ENCODE measurements around the gene ABCA8. TPM values are rescaled to one million over a fixed set of nuclear protein-coding genes. Genes with fewer than 3 reads are reported as not detected.

The ABCA8 gene
- total RNA-seq, 2 donors from 2014 or later: 42.0 to 62.2 TPM

DNA sequence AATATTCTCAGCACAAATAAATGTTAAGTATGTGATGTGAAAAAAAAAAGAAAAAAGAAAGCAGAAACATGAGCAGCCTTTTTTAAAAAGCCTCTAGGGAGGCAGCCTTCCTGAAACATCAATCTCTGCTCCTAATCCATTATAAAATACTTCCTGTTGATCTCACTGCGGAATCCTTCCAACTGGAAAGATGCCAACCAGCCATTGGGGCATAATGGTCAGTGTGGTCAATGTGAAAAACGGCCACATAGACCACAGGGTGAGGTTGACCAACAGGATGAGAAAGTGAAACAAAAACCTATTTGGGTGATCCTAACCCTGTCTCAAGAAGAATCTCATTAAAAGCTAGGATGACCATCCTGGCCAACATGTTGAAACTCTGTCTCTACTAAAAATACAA is 26.1 kb upstream of the ABCA8 start:
- H3K27ac ChIP-seq: no peak overlapping the region
- DNase-seq (ENCODE audit: low spot score): no peak

DNA sequence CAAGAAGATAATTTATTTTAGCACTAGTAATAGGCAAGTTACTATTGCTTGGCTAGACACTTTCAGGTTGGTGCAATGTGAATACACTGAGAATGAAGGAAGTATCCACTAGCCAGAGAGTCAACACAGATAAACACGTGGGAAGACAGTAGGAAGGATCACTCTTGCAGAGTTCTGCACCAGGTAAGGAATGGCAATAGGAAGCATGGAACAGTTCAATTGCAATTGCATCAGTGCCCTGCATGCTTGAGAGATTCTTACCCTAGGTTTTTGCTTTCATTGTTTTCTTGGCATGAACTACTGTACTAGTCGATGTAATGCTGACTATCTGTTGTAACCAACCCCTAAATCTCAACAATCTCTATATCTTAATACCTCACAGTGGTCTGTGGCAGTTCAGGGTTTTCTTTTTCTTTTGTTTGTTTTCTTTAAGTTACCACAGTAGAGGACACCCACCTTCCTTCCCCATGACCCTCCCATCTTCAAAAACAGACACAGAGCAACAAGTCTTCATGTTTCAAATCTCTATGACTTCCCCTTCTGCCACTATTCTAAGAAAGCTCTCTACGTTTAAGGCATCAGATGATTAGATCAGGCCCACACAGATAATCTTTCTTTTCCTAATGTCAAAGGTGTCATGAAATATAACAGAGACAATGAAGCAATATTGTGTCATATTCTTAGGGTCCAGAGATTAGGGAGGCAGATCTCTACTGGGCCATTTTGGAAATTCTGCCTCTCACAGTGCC is 18.1 kb upstream of the ABCA8 start:
- no peak for DNase-seq (ENCODE audit: low spot score)
- ATAC-seq (ENCODE audit: insufficient number of reproducible peaks, low FRiP score, low read depth): no peak
- H3K4me1 ChIP-seq (ENCODE audit: control insufficient read depth in 1 of 2, low read depth in 2 of 2): no peaks in the 10 kb centered on the region
- no peaks in the 10 kb centered on the region for H3K9me3 ChIP-seq
- TF ChIP-seq, protein P1, sequence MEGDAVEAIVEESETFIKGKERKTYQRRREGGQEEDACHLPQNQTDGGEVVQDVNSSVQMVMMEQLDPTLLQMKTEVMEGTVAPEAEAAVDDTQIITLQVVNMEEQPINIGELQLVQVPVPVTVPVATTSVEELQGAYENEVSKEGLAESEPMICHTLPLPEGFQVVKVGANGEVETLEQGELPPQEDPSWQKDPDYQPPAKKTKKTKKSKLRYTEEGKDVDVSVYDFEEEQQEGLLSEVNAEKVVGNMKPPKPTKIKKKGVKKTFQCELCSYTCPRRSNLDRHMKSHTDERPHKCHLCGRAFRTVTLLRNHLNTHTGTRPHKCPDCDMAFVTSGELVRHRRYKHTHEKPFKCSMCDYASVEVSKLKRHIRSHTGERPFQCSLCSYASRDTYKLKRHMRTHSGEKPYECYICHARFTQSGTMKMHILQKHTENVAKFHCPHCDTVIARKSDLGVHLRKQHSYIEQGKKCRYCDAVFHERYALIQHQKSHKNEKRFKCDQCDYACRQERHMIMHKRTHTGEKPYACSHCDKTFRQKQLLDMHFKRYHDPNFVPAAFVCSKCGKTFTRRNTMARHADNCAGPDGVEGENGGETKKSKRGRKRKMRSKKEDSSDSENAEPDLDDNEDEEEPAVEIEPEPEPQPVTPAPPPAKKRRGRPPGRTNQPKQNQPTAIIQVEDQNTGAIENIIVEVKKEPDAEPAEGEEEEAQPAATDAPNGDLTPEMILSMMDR (IDR thresholded peaks at IDR 0.05): no peak
- no peaks in the 10 kb centered on the region for H3K36me3 ChIP-seq
- H3K4me3 ChIP-seq: no peak overlapping the region
- no peak overlapping the region for H3K27ac ChIP-seq
- no peaks in the 10 kb centered on the region for H3K27me3 ChIP-seq (replicated peaks; ENCODE audit: insufficient read depth)

More for the DNA sequence above, 26.1 kb upstream of the ABCA8 start:
- H3K9me3 ChIP-seq: no peaks in the 10 kb centered on the region
- H3K4me1 ChIP-seq (ENCODE audit: control insufficient read depth in 1 of 2, low read depth in 2 of 2): peaks cover 4 to 7% of the 10 kb centered on the region in 2 donors
- H3K4me3 ChIP-seq: peak overlapping the region; percentile 22
- no peaks in the 10 kb centered on the region for H3K36me3 ChIP-seq
- H3K27me3 ChIP-seq (replicated peaks; ENCODE audit: insufficient read depth): no peaks in the 10 kb centered on the region
- TF ChIP-seq, protein P1 (IDR thresholded peaks at IDR 0.05): no peak
- no peak for ATAC-seq (ENCODE audit: insufficient number of reproducible peaks, low FRiP score, low read depth)

DNA sequence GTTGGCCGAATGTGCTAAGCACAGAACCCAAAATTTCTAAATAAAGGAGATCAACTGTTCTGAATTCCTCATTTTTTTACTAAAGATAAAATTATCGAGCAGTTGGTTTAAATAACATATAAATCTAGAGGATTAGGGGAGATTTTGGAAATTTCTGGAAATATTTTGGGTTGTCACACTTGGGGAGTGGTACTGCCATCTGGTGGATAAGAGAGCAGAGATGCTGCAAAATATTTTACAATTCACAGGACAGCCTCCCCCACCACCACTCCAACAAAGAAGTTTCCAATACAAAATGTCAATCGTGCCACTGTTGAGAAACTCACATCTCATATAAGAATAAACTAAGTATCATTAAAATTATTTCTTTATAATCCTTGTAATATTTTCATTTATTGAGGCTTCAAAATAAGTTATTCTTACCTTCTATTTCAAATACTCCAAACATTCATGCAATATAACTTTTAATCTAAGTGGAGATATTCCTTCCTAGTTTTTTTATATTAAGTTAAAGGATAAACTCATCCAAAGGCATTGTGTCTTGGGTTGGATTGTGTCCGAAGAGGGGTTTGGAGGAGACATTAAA is 17.0 kb upstream of the ABCA8 start:
- H3K27me3 ChIP-seq (replicated peaks; ENCODE audit: insufficient read depth): no peaks in the 10 kb centered on the region
- no peak overlapping the region for H3K4me3 ChIP-seq
- TF ChIP-seq, protein P1 (IDR thresholded peaks at IDR 0.05): peak; percentile 36
- no peak for DNase-seq (ENCODE audit: low spot score)
- no peaks in the 10 kb centered on the region for H3K4me1 ChIP-seq (ENCODE audit: control insufficient read depth in 1 of 2, low read depth in 2 of 2)
- H3K27ac ChIP-seq: no peak overlapping the region
- no peak for ATAC-seq (ENCODE audit: insufficient number of reproducible peaks, low FRiP score, low read depth)
- H3K9me3 ChIP-seq: no peaks in the 10 kb centered on the region
- H3K36me3 ChIP-seq: no peaks in the 10 kb centered on the region

DNA sequence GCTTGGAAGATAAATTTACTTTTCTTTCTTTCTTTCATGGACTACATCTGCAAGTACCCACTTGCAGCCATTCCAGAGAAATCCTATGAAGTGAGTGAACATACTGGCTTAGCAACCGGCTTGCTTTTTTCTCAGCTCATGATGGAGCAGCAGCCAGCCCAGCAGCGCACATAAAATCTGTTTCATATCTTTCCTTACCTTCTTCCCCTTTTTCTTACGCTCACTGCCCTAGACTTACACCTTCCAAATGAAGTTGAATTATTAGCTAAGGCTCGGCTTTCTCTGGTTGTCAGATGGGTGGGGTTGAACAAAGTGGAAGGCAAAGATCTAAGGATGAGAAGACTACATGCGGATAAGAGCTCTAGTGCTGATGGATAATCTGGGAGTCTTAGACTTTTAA is 13.9 kb upstream of the ABCA8 start:
- Histone ChIP-seq H3K27me3 (replicated peaks; ENCODE audit: insufficient read depth) (no peaks in the 10 kb centered on the region), H3K27ac (no peak overlapping the region), H3K36me3 (no peaks in the 10 kb centered on the region), H3K9me3 (no peaks in the 10 kb centered on the region), H3K4me3 (no peak overlapping the region), H3K4me1 (ENCODE audit: control insufficient read depth in 1 of 2, low read depth in 2 of 2) (no peaks in the 10 kb centered on the region)
- DNase-seq (ENCODE audit: low spot score) (no peak), ATAC-seq (ENCODE audit: insufficient number of reproducible peaks, low FRiP score, low read depth) (no peak)
- TF ChIP-seq, protein P1 (IDR thresholded peaks at IDR 0.05): no peak

DNA sequence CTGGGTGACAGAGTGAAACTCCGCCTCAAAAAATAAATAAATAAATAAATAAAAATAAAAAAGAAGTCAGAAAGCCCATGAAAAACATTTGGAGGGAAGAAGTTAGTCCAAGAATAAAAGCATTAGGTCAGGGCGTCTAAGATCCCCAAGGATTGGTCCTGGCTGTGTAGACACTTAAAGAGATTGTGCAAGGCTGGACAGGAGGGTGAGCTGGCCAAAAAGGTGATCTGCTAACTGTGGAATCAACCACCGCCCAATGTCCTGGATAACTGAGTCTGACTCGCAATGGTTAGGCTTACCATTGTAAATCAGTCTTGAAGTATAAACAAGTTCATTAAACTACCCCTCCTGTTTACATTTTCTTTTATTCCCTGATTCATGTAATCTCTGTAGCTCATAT is 8.8 kb upstream of the ABCA8 start:
- TF ChIP-seq, protein P1 (IDR thresholded peaks at IDR 0.05): no peak
- no peaks in the 10 kb centered on the region for H3K9me3 ChIP-seq
- DNase-seq (ENCODE audit: low spot score): no peak
- H3K4me1 ChIP-seq (ENCODE audit: control insufficient read depth in 1 of 2, low read depth in 2 of 2): no peaks in the 10 kb centered on the region
- H3K36me3 ChIP-seq: no peaks in the 10 kb centered on the region
- H3K4me3 ChIP-seq: no peak overlapping the region
- H3K27me3 ChIP-seq (replicated peaks; ENCODE audit: insufficient read depth): no peaks in the 10 kb centered on the region
- no peak overlapping the region for H3K27ac ChIP-seq
- ATAC-seq (ENCODE audit: insufficient number of reproducible peaks, low FRiP score, low read depth): no peak

Data from thoracic aorta (tissue), 2 donors.